ENCODE measurements around the gene RNF166. TPM values are rescaled to one million over a fixed set of nuclear protein-coding genes. Genes with fewer than 3 reads are reported as not detected.

Gene RNF166
- total RNA-seq, 1 experiment from 2014 or later = 33.3 TPM

GRCh38 chr16:88721815-88722755, 15.9 kb upstream of the RNF166 start:
- Mint-ChIP-seq H3K27ac (ENCODE audit: unreplicated experiment) (no peak overlapping the region), H3K4me1 (ENCODE audit: low read depth, unreplicated experiment) (no peaks in the 10 kb centered on the region), H3K9me3 (ENCODE audit: low read depth, unreplicated experiment) (no peaks in the 10 kb centered on the region), H3K4me3 (ENCODE audit: low read depth, unreplicated experiment) (no peak overlapping the region), H3K27me3 (ENCODE audit: unreplicated experiment) (no peaks in the 10 kb centered on the region), H3K36me3 (ENCODE audit: insufficient read depth, unreplicated experiment) (peaks cover 81% of the 10 kb centered on the region)
- CTCF ChIA-PET = interaction anchor here (0.5 to 0.6 kb wide), 2 partner anchors 65 to 67 kb away, joined by 3 read pairs; no protein-coding TSS in a partner anchor
- TF ChIP-seq CTCF (IDR thresholded peaks at IDR 0.05; ENCODE audit: unreplicated experiment) = no peak
- intact Hi-C loops (cut with micrococcal nuclease; ENCODE audit: unreplicated experiment) = no loop called here
- DNase-seq = no peak
- no TSS peak for BruUV-seq (replicated peaks)

- CTCF ChIA-PET = no interaction called here
- Mint-ChIP-seq H3K4me3 (ENCODE audit: low read depth, unreplicated experiment) (no peak overlapping the region), H3K36me3 (ENCODE audit: insufficient read depth, unreplicated experiment) (peaks cover 81% of the 10 kb centered on the region), H3K27ac (ENCODE audit: unreplicated experiment) (no peak overlapping the region), H3K27me3 (ENCODE audit: unreplicated experiment) (no peaks in the 10 kb centered on the region), H3K4me1 (ENCODE audit: low read depth, unreplicated experiment) (no peaks in the 10 kb centered on the region), H3K9me3 (ENCODE audit: low read depth, unreplicated experiment) (no peaks in the 10 kb centered on the region)
- no TSS peak for BruUV-seq (replicated peaks)
- no peak for TF ChIP-seq CTCF (IDR thresholded peaks at IDR 0.05; ENCODE audit: unreplicated experiment)
- intact Hi-C loops (cut with micrococcal nuclease; ENCODE audit: unreplicated experiment) = no loop called here
- DNase-seq = no peak
Measured at GRCh38 chr16:88721236-88721635, 15.0 kb upstream of the RNF166 start.

GRCh38 chr16:88720396-88720970, 14.3 kb upstream of the RNF166 start:
- TF ChIP-seq CTCF (IDR thresholded peaks at IDR 0.05; ENCODE audit: unreplicated experiment) = no peak
- BruUV-seq (replicated peaks) = no TSS peak
- Mint-ChIP-seq H3K4me1 (ENCODE audit: low read depth, unreplicated experiment) (no peaks in the 10 kb centered on the region), H3K27me3 (ENCODE audit: unreplicated experiment) (no peaks in the 10 kb centered on the region), H3K27ac (ENCODE audit: unreplicated experiment) (peak overlapping the region; percentile 29), H3K9me3 (ENCODE audit: low read depth, unreplicated experiment) (no peaks in the 10 kb centered on the region), H3K36me3 (ENCODE audit: insufficient read depth, unreplicated experiment) (peaks cover 82% of the 10 kb centered on the region), H3K4me3 (ENCODE audit: low read depth, unreplicated experiment) (no peak overlapping the region)
- intact Hi-C loops (cut with micrococcal nuclease; ENCODE audit: unreplicated experiment) = no loop called here
- no peak for DNase-seq
- CTCF ChIA-PET = interaction anchor here (0.7 kb wide), 1 partner anchor 74 kb away, joined by 5 read pairs; no protein-coding TSS in a partner anchor

GRCh38 chr16:88719933-88720296, 13.7 kb upstream of the RNF166 start:
- CTCF ChIA-PET = interaction anchor here (0.5 to 0.7 kb wide), 2 partner anchors 74 to 185 kb away, joined by 5 read pairs; no protein-coding TSS in a partner anchor
- no peak overlapping the region for H3K4me3 Mint-ChIP-seq (ENCODE audit: low read depth, unreplicated experiment)
- no peaks in the 10 kb centered on the region for H3K9me3 Mint-ChIP-seq (ENCODE audit: low read depth, unreplicated experiment)
- peaks cover 82% of the 10 kb centered on the region for H3K36me3 Mint-ChIP-seq (ENCODE audit: insufficient read depth, unreplicated experiment)
- TF ChIP-seq CTCF (IDR thresholded peaks at IDR 0.05; ENCODE audit: unreplicated experiment) = no peak
- H3K4me1 Mint-ChIP-seq (ENCODE audit: low read depth, unreplicated experiment) = no peaks in the 10 kb centered on the region
- intact Hi-C loops (cut with micrococcal nuclease; ENCODE audit: unreplicated experiment) = no loop called here
- no peak for DNase-seq
- H3K27ac Mint-ChIP-seq (ENCODE audit: unreplicated experiment) = peak overlapping the region; percentile 29
- H3K27me3 Mint-ChIP-seq (ENCODE audit: unreplicated experiment) = no peaks in the 10 kb centered on the region
- no TSS peak for BruUV-seq (replicated peaks)
